Measurements from ENCODE around the gene NSMCE1. TPM values are rescaled to one million over a fixed set of nuclear protein-coding genes. Genes with fewer than 3 reads are reported as not detected.

Gene NSMCE1
- total RNA-seq, 6 experiments from 2014 or later = 23.7 to 42.3 (median 33.1) TPM

GRCh38 chr16:27287051-27287811, 18.7 kb upstream of the NSMCE1 start:
- Histone ChIP-seq H3K4me1 (no peaks in the 10 kb centered on the region), H3K27me3 (no peaks in the 10 kb centered on the region), H3K36me3 (no peaks in the 10 kb centered on the region), H3K4me3 (no peak overlapping the region), H3K9me3 (no peaks in the 10 kb centered on the region), H3K27ac (no peak overlapping the region)
- no peak for TF ChIP-seq POLR2A (IDR thresholded peaks at IDR 0.05)
- TF ChIP-seq CTCF (IDR thresholded peaks at IDR 0.05) = no peak
- ATAC-seq (no peak), DNase-seq (no peak)
- intact Hi-C loops (cut with DNase I) = no loop called here
- 88% methylated on average over 8 of the region's 8 CpGs for WGBS (ENCODE audit: insufficient coverage, low coverage, low lambda C conversion rate, missing lambda C conversion rate)

- 60% methylated on average over 4 of the region's 4 CpGs for WGBS (ENCODE audit: insufficient coverage, low coverage, low lambda C conversion rate, missing lambda C conversion rate)
- peak in 1 of 3 donors; percentile 35 for DNase-seq
- Histone ChIP-seq H3K27ac (no peak overlapping the region), H3K27me3 (no peaks in the 10 kb centered on the region), H3K4me3 (no peak overlapping the region), H3K4me1 (no peaks in the 10 kb centered on the region), H3K9me3 (no peaks in the 10 kb centered on the region), H3K36me3 (no peaks in the 10 kb centered on the region)
- intact Hi-C loops (cut with DNase I) = no loop called here
- peak; percentile 34 to 84 (median 56) for ATAC-seq
- TF ChIP-seq CTCF (IDR thresholded peaks at IDR 0.05) (no peak), POLR2A (IDR thresholded peaks at IDR 0.05) (no peak)
These were observed 17.9 kb upstream of the NSMCE1 start for GRCh38 chr16:27286451-27286850.

GRCh38 chr16:27285676-27286196, 17.2 kb upstream of the NSMCE1 start:
- H3K9me3 ChIP-seq = no peaks in the 10 kb centered on the region
- H3K27me3 ChIP-seq = no peaks in the 10 kb centered on the region
- ATAC-seq (peak; percentile 33 to 64 (median 54)), DNase-seq (peak in 1 of 3 donors; percentile 47)
- intact Hi-C loops (cut with DNase I) = no loop called here
- TF ChIP-seq CTCF (IDR thresholded peaks at IDR 0.05) (no peak), POLR2A (IDR thresholded peaks at IDR 0.05) (no peak)
- no peak overlapping the region for H3K4me3 ChIP-seq
- 56% methylated on average over 4 of the region's 6 CpGs for WGBS (ENCODE audit: insufficient coverage, low coverage, low lambda C conversion rate, missing lambda C conversion rate)
- H3K36me3 ChIP-seq = no peaks in the 10 kb centered on the region
- no peak overlapping the region for H3K27ac ChIP-seq
- no peaks in the 10 kb centered on the region for H3K4me1 ChIP-seq

GRCh38 chr16:27284865-27285675, 16.5 kb upstream of the NSMCE1 start:
- intact Hi-C loops (cut with DNase I) = no loop called here
- H3K36me3 ChIP-seq = no peaks in the 10 kb centered on the region
- no peaks in the 10 kb centered on the region for H3K4me1 ChIP-seq
- no peak for ATAC-seq
- no peaks in the 10 kb centered on the region for H3K9me3 ChIP-seq
- DNase-seq = peak in 1 of 3 donors; percentile 19
- TF ChIP-seq POLR2A (IDR thresholded peaks at IDR 0.05) = no peak
- TF ChIP-seq CTCF (IDR thresholded peaks at IDR 0.05) = no peak
- no peaks in the 10 kb centered on the region for H3K27me3 ChIP-seq
- no peak overlapping the region for H3K27ac ChIP-seq
- H3K4me3 ChIP-seq = no peak overlapping the region
- WGBS (ENCODE audit: insufficient coverage, low coverage, low lambda C conversion rate, missing lambda C conversion rate) = 63% methylated on average over 5 of the region's 7 CpGs
